ENCODE measurements around the gene DMAP1. TPM values are rescaled to one million over a fixed set of nuclear protein-coding genes. Genes with fewer than 3 reads are reported as not detected.
A peak's percentile ranks its signal among the peaks of the same experiment; 100 is the strongest.

Gene DMAP1
- total and polyA plus RNA-seq, 9 donors = 28.1 to 46.9 (median 42.2) TPM

DNA sequence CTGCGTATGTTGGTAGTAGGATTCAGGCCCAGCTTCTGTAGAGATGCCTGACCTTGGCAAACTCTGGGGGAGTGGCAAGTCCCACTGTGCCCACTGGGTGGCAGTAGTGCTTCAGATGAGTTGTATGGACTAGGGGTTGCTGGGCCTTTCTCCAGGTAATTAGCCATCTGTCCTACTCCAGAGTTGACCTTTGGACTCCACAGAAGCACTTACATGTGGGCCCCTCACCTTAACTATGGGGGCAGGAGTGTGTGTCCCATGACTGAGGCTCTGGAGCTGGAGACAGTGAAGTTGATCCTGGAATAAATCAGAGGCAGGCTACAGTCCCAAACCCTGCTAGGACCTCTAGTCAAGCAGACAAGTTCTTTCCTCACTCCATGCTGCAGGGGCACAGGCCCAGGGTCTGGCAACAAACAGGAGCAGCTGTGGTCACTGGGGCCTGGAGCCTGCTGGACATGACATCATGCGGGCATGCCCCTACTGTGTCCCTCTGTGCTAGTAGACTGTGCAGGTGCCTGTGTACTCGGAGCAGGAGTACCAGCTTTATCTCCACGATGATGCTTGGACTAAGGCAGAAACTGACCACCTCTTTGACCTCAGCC, 4.6 kb downstream of the DMAP1 start:
- H3K36me3 ChIP-seq = no peaks in the 10 kb centered on the region
- H3K27ac ChIP-seq = no peak overlapping the region
- no peaks in the 10 kb centered on the region for H3K9me3 ChIP-seq
- DNase-seq = peak; percentile 60 to 85 (median 75)
- H3K27me3 ChIP-seq = no peaks in the 10 kb centered on the region
- H3K4me1 ChIP-seq (ENCODE audit: insufficient read depth) = peaks cover 4% of the 10 kb centered on the region
- no peak for TF ChIP-seq EP300 (IDR thresholded peaks at IDR 0.05)
- TF ChIP-seq, protein P1, sequence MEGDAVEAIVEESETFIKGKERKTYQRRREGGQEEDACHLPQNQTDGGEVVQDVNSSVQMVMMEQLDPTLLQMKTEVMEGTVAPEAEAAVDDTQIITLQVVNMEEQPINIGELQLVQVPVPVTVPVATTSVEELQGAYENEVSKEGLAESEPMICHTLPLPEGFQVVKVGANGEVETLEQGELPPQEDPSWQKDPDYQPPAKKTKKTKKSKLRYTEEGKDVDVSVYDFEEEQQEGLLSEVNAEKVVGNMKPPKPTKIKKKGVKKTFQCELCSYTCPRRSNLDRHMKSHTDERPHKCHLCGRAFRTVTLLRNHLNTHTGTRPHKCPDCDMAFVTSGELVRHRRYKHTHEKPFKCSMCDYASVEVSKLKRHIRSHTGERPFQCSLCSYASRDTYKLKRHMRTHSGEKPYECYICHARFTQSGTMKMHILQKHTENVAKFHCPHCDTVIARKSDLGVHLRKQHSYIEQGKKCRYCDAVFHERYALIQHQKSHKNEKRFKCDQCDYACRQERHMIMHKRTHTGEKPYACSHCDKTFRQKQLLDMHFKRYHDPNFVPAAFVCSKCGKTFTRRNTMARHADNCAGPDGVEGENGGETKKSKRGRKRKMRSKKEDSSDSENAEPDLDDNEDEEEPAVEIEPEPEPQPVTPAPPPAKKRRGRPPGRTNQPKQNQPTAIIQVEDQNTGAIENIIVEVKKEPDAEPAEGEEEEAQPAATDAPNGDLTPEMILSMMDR (IDR thresholded peaks at IDR 0.05) = peak; percentile 60 to 66 (median 66)
- 61 to 63% (median 63%) methylated on average over 4 of the region's 4 CpGs for WGBS, 3 donors
- H3K4me3 ChIP-seq = no peak overlapping the region
- intact Hi-C loops (cut with DNase I) = loop anchor here in 3 of 4 donors (5.0 to 10.0 kb wide), 2 partner anchors 434 to 437 kb away; no protein-coding TSS in a partner anchor

DNA sequence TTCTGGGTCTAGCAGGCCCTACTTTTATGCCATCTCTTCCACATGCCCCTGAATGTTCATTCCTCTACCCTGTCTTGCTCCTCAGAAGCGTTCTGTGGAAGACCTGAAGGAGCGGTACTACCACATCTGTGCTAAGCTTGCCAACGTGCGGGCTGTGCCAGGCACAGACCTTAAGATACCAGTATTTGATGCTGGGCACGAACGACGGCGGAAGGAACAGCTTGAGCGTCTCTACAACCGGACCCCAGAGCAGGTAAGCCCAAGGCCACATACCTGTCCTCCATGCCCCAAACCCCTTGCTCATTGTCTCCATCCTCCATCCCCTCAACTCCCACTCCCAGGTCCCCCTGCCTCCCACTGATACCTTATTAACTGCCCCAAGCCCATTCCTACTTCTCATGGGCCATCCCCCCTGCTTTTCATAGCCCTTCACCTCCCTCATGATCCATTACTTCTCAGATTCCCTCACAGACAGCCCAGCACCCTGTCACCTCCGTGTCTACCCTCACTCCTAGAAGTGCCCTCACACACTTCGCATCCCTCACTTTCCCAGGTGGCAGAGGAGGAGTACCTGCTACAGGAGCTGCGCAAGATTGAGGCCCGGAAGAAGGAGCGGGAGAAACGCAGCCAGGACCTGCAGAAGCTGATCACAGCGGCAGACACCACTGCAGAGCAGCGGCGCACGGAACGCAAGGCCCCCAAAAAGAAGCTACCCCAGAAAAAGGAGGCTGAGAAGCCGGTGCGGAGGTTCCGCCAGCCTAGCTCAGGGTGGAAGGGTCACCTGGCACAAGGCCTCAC, 5.4 kb downstream of the DMAP1 start:
- Histone ChIP-seq H3K27me3 (no peaks in the 10 kb centered on the region), H3K4me3 (no peak overlapping the region), H3K9me3 (no peaks in the 10 kb centered on the region), H3K4me1 (ENCODE audit: insufficient read depth) (peaks cover 4% of the 10 kb centered on the region), H3K27ac (no peak overlapping the region), H3K36me3 (no peaks in the 10 kb centered on the region)
- intact Hi-C loops (cut with DNase I) = loop anchor here in 3 of 4 donors (5.0 to 10.0 kb wide), 2 partner anchors 434 to 436 kb away; no protein-coding TSS in a partner anchor
- WGBS, 3 donors = 89 to 93% (median 89%) methylated on average over 24 of the region's 24 CpGs
- no peak for TF ChIP-seq POLR2A (IDR thresholded peaks at IDR 0.05)
- DNase-seq = no peak

DNA sequence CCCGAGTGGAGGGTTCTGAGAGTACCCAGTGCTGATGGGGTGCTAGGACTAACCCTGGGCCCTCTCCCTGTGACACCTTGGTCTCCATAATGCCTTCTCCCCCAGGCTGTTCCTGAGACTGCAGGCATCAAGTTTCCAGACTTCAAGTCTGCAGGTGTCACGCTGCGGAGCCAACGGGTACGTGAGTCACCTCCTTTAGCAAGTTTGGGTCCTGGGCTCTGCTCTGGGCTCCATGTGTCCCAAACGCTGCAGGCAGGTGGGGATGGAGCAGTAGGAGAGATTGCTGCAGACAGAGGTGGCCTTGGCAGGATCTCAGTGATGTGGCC, 6.0 kb downstream of the DMAP1 start:
- TF ChIP-seq EP300 (IDR thresholded peaks at IDR 0.05) (no peak), POLR2A (IDR thresholded peaks at IDR 0.05) (no peak)
- TF ChIP-seq, protein P1 (IDR thresholded peaks at IDR 0.05) = no peak
- WGBS, 3 donors = 78 to 85% (median 83%) methylated on average over 6 of the region's 6 CpGs
- Histone ChIP-seq H3K27me3 (no peaks in the 10 kb centered on the region), H3K36me3 (no peaks in the 10 kb centered on the region), H3K4me1 (ENCODE audit: insufficient read depth) (no peaks in the 10 kb centered on the region), H3K27ac (no peak overlapping the region), H3K4me3 (no peak overlapping the region), H3K9me3 (no peaks in the 10 kb centered on the region)
- intact Hi-C loops (cut with DNase I) = loop anchor here in 3 of 4 donors (5.0 to 10.0 kb wide), 2 partner anchors 433 to 436 kb away; no protein-coding TSS in a partner anchor
- DNase-seq = no peak

DNA sequence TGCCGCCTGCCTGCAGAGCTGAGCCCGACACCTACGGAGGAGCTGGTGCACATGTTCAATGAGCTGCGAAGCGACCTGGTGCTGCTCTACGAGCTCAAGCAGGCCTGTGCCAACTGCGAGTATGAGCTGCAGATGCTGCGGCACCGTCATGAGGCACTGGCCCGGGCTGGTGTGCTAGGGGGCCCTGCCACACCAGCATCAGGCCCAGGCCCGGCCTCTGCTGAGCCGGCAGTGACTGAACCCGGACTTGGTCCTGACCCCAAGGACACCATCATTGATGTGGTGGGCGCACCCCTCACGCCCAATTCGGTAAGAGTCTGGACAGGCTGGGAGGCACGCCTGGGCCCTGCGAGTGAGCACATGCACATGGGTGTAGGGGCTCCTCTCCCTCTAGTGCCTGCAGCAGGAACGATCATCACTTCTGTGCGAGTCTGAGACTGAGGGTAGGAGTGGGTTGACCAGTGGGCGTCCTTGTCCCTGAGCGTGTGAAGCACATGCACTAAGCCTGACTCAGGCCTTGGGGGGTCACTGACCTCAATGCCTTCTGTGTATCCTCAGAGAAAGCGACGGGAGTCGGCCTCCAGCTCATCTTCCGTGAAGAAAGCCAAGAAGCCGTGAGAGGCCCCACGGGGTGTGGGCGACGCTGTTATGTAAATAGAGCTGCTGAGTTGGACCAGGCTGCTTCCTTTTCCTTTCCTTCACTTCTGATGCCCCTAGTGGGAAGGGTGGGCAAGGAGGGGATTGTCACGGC, 6.9 kb downstream of the DMAP1 start:
- TF ChIP-seq, protein P1 (IDR thresholded peaks at IDR 0.05) = no peak
- TF ChIP-seq POLR2A (IDR thresholded peaks at IDR 0.05) (no peak), EP300 (IDR thresholded peaks at IDR 0.05) (no peak)
- H3K27me3 ChIP-seq = no peaks in the 10 kb centered on the region
- no peaks in the 10 kb centered on the region for H3K4me1 ChIP-seq (ENCODE audit: insufficient read depth)
- H3K36me3 ChIP-seq = no peaks in the 10 kb centered on the region
- 44 to 58% (median 56%) methylated on average over 13 to 31 of the region's 31 CpGs for WGBS, 3 donors
- no peak overlapping the region for H3K27ac ChIP-seq
- H3K9me3 ChIP-seq = no peaks in the 10 kb centered on the region
- H3K4me3 ChIP-seq = no peak overlapping the region
- DNase-seq = no peak
- intact Hi-C loops (cut with DNase I) = loop anchor here in 1 of 4 donors (5.0 to 10.0 kb wide), 2 partner anchors 97 to 375 kb away; no protein-coding TSS in a partner anchor
